ENCODE measurements around the gene AHRR. TPM values are rescaled to one million over a fixed set of nuclear protein-coding genes. Genes with fewer than 3 reads are reported as not detected.

AHRR gene
- total RNA-seq, 1 donor = 22.5 TPM

DNA sequence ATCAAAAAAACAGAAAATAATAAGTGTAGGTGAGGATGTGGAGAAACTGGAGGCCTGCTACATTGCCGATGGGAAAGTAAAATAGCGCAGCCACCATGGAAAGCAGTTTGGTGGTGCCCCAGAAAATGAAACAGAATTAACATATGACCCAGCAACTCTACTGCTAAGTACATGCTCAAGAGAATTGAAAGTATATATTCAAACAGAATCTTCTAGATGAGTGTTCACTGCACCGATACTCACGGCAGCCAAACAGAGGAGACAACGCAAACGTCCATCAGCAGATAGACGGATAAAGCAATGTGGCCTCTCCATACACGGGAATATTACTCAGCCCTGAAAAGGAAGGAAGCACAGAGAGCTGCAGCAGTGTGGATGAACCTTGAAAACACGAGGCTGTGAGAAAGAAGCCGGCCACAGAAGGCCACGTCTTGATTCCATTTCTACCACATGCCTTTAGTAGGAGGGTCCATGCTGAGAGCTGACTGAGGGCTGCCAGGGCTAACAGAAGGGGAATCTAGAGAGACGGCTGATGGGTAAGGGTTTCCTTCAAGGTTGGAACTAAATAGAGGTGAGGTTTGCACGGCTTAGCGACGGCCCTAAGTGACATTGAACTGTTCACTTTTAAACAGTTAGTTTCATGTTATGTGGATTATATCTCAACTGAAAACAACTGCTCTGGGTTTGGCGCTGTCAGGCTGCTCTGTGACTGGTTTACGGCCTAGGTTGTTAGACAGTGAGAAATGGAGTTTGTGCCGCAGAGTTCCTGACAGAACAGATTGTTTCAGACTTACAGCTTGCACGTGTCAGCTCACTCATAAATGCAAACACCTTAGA is 29.8 kb downstream of the AHRR start:
- no peak for DNase-seq (ENCODE audit: low read depth)
- no peak overlapping the region for H3K4me3 ChIP-seq (ENCODE audit: low read depth, low read length)
- TF ChIP-seq, protein P1, sequence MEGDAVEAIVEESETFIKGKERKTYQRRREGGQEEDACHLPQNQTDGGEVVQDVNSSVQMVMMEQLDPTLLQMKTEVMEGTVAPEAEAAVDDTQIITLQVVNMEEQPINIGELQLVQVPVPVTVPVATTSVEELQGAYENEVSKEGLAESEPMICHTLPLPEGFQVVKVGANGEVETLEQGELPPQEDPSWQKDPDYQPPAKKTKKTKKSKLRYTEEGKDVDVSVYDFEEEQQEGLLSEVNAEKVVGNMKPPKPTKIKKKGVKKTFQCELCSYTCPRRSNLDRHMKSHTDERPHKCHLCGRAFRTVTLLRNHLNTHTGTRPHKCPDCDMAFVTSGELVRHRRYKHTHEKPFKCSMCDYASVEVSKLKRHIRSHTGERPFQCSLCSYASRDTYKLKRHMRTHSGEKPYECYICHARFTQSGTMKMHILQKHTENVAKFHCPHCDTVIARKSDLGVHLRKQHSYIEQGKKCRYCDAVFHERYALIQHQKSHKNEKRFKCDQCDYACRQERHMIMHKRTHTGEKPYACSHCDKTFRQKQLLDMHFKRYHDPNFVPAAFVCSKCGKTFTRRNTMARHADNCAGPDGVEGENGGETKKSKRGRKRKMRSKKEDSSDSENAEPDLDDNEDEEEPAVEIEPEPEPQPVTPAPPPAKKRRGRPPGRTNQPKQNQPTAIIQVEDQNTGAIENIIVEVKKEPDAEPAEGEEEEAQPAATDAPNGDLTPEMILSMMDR (IDR thresholded peaks at IDR 0.05; ENCODE audit: insufficient read depth, low read depth, low read length) = no peak

DNA sequence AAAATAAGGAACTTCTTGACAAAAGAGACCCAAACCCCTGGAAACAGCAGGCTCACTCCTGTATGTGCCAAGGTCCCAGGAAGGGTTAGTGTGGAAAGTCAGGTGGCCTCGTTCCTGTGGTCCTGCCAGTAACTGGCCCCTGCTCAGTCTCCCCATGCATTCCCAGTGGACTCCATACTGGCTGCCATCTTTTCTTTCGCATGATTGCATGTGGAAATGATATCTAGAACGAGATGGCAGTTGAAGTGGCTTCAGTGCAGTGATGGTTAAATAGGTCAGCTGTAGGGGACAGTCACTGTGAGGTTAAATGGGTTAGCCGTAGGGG is 30.4 kb downstream of the AHRR start:
- DNase-seq (ENCODE audit: low read depth) = no peak
- no peak overlapping the region for H3K4me3 ChIP-seq (ENCODE audit: low read depth, low read length)
- TF ChIP-seq, protein P1 (IDR thresholded peaks at IDR 0.05; ENCODE audit: insufficient read depth, low read depth, low read length) = no peak

DNA sequence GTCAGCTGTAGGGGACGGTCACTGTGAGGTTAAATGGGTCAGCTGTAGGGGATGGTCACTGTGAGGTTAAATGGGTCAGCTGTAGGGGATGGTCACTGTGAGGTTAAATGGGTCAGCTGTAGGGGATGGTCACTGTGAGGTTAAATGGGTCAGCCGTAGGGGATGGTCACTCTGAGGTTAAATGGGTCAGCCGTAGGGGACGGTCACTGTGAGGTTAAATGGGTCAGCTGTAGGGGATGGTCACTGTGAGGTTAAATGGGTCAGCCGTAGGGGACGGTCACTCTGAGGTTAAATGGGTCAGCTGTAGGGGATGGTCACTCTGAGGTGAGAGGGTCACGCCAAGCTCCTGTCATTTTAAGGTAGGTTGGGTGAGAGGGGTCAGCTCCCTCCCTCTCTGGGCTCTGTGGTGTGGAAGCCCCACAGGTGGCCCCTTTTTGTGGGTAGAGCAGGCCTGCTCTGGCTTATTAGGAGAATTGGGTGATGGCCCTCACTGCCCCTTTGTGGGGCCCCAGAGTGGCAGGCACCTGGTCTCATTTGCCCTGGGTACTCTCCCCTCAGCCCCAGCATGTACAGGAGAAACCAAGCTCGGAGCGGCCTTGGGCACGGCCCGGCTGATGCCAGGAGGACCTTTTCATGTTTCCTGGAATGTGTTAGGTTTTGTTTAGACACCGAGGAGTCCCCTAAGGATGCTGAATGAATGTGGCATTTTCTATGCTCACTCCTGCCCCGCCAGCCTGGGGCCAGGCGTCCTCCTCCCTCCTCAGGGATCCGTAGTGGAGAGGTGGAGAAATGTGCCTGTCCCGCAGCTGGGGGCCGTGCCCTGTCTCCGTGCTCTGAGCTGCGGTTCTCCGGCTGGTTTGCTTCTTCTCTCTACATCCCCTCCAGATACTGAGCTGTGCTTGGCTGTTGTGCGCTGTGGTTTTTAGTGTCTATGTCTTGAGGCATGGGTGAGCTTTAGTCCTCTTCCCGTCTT is 31.4 kb downstream of the AHRR start:
- no peak overlapping the region for H3K4me3 ChIP-seq (ENCODE audit: low read depth, low read length)
- DNase-seq (ENCODE audit: low read depth) = no peak
- TF ChIP-seq, protein P1 (IDR thresholded peaks at IDR 0.05; ENCODE audit: insufficient read depth, low read depth, low read length) = no peak

DNA sequence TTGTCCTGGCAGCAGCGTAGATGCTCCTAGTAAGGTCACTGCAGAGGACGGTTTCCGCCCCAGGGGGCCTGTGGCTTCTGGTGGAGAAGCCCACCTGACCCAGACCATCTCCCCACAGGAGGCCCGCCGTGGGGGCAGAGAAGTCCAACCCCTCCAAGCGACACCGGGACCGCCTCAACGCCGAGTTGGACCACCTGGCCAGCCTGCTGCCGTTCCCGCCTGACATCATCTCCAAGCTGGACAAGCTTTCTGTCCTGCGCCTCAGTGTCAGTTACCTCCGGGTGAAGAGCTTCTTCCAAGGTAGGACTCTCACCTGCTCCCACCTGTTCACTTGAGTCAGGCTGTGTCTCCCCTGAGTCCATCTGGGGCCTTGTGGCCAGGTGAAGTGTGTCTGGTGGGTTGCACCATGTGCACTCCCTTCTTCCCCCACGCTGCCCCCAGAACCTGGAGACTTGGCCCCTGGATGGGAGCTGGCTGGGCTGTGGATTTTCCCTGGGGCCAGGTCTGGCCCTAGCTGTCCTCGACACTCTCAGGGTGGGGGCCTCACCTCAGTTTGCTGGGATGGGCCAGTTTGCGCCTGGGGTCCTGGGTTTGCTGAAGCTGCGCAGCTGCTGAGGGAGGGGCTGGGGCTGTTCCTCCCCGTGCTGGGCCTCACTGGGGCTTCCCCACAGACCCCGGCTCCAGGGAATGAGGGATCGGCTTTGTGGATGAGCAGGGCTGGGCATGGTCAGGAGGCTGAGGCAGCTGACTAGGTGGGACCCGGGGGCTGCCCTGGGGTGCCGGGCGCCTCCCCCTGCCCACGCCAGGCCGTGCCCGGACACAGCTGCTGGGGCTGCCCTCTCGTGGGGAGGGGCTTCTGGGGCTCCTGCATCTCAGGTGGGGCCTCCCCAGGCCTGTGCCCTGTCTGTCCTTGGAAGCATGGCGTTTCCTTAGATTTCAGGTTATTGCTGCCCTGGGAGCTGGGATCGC is 32.4 kb downstream of the AHRR start:
- TF ChIP-seq, protein P1 (IDR thresholded peaks at IDR 0.05; ENCODE audit: insufficient read depth, low read depth, low read length) = no peak
- no peak for DNase-seq (ENCODE audit: low read depth)
- no peak overlapping the region for H3K4me3 ChIP-seq (ENCODE audit: low read depth, low read length)

DNA sequence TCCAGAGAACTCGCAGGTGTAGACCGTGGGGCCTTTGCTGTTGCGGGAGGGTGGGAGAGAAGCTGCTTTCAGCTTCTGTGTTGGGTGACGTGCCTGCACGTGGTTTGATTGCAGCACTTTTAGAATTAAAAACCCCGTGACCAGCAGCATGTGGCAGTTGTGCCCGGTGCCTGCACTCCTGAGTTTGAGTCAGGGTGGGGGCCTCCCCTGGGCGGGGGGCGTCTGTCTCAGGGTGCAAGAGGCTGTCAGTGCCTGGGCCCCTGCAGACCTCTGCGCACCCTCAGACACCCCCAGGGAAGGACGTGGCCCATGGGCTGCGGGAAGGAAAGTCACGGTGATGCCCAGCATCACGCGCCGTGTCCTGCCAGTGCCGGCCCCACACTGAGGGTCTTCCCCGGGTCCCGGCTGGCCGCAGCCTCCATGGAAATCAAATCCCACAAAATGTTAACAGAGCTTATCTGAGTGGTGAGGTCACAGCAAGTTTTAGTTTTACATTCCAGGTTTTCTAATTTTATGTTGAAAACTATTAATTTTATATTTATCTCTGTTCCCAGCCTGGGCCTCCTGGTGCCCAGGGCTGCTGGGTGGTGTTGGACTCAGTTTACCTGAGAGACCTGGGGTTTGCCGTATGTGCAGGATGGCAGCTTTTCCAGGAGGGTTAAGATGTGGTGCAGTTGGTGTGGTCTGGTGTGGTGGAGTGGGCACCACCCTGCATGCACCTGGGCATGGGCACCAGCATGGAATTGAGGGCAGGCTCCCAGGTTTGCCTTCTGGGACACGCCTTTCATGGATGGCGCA is 33.3 kb downstream of the AHRR start:
- no peak for DNase-seq (ENCODE audit: low read depth)
- no peak overlapping the region for H3K4me3 ChIP-seq (ENCODE audit: low read depth, low read length)
- TF ChIP-seq, protein P1 (IDR thresholded peaks at IDR 0.05; ENCODE audit: insufficient read depth, low read depth, low read length) = no peak

Measured in fibroblast of villous mesenchyme (primary cell).